GM23248 (cell line): Measurements from ENCODE around the gene CACNA1C. TPM values are rescaled to one million over a fixed set of nuclear protein-coding genes. Genes with fewer than 3 reads are reported as not detected.
A peak's percentile ranks its signal among the peaks of the same experiment; 100 is the strongest.

Source experiments
- DNase-seq: peaks from one replicate; pipeline ENCODE4 v3.0.0-alpha.2; 2015
- H2AFZ ChIP-seq: fragments of 200-600 bp; sonication (generic); 2 replicates; pipeline ENCODE4 v1.6.1; 2016; ENCODE audit warnings: antibody characterized with exemption
- H3F3A ChIP-seq: fragments of 200-600 bp; sonication (generic); 2 replicates; pipeline ENCODE4 v1.6.1; 2016; ENCODE audit warnings: mild to moderate bottlenecking, antibody characterized with exemption, mixed run types; ENCODE audit not compliant: insufficient read depth
- H3K27ac ChIP-seq: fragments of 200-600 bp; sonication (generic); 2 replicates; pipeline ENCODE4 v1.5.1; 2016; ENCODE audit warnings: mild to moderate bottlenecking
- H3K27me3 ChIP-seq: fragments of 200-600 bp; sonication (generic); replicated peaks from 2 replicates; pipeline ENCODE4 v1.6.1; 2016; ENCODE audit warnings: mild to moderate bottlenecking; ENCODE audit not compliant: insufficient read depth
- H3K36me3 ChIP-seq: fragments of 200-600 bp; sonication (generic); 2 replicates; pipeline ENCODE4 v1.6.1; 2016; ENCODE audit warnings: low read depth, mild to moderate bottlenecking
- H3K4me1 ChIP-seq: fragments of 200-600 bp; sonication (generic); 2 replicates; pipeline ENCODE4 v1.6.1; 2016; ENCODE audit warnings: mild to moderate bottlenecking; ENCODE audit not compliant: insufficient read depth
- H3K4me2 ChIP-seq: fragments of 200-600 bp; sonication (generic); one replicate; pipeline ENCODE4 v1.6.1; 2016; ENCODE audit warnings: mild to moderate bottlenecking; ENCODE audit not compliant: unreplicated experiment
- H3K4me3 ChIP-seq: fragments of 200-600 bp; sonication (generic); 2 replicates; pipeline ENCODE4 v1.5.1; 2016; ENCODE audit warnings: mild to moderate bottlenecking
- H3K79me2 ChIP-seq: fragments of 200-600 bp; sonication (generic); 2 replicates; pipeline ENCODE4 v1.6.1; 2016; ENCODE audit warnings: mild to moderate bottlenecking; ENCODE audit not compliant: insufficient read depth
- H3K9ac ChIP-seq: fragments of 200-600 bp; sonication (generic); 2 replicates; pipeline ENCODE4 v1.6.1; 2016; ENCODE audit warnings: mild to moderate bottlenecking
- H3K9me2 ChIP-seq: fragments of 200-600 bp; sonication (generic); 2 replicates; pipeline ENCODE4 v1.6.1; 2016; ENCODE audit warnings: mixed run types, mild to moderate bottlenecking, moderate library complexity; ENCODE audit not compliant: insufficient read depth
- H3K9me3 ChIP-seq: fragments of 200-600 bp; sonication (generic); one replicate; pipeline ENCODE4 v1.6.1; 2017; ENCODE audit warnings: low read depth
- H4K20me1 ChIP-seq: fragments of 200-600 bp; sonication (generic); 2 replicates; pipeline ENCODE4 v1.6.0; 2016; ENCODE audit not compliant: insufficient read depth
- EZH2 ChIP-seq: fragments of 200-600 bp; sonication (generic); IDR thresholded peaks from 2 replicates; pipeline ENCODE4 v1.6.1; 2018; ENCODE audit warnings: antibody characterized with exemption, mild to moderate bottlenecking; ENCODE audit not compliant: insufficient read depth, poor library complexity, severe bottlenecking
- EZH2phosphoT487 ChIP-seq: fragments of 200-600 bp; sonication (generic); IDR thresholded peaks from 2 replicates; pipeline ENCODE4 v1.6.1; 2018; ENCODE audit warnings: antibody characterized with exemption, moderate library complexity, mild to moderate bottlenecking, low read depth; ENCODE audit not compliant: insufficient read depth
- WGBS, 2 experiments: methylation state at CpG; one replicate each; pipeline ENCODE4 v1.1.6; 2015 to 2017; ENCODE audit warnings: low lambda C conversion rate in 2 of 2, low coverage in 1 of 2; ENCODE audit errors: missing lambda C conversion rate in 2 of 2; 5-methylcytosine and 5-hydroxymethylcytosine counted together
- in situ Hi-C: fragments of 300-500 bp; cut with MboI; formaldehyde crosslinking; loops from 2 replicates; pipeline ENCODE4 v1.15.0; 2020
- polyA plus RNA-seq: library from polyadenylated mRNA; unstranded; fragments of >200 nt; fragmentation: Nextera tagmentation; extraction: Ambion mirVana; gene quantifications from 2 replicates; pipeline ENCODE4 v1.2.1, GENCODE V29; 2016
- total RNA-seq: library from RNA; depleted of rRNA; stranded (reverse); fragments of >200 nt; shearing (Covaris generic); gene quantifications from 2 replicates; pipeline ENCODE4 v1.2.3, GENCODE V29; 2014

CACNA1C gene
- total and polyA plus RNA-seq, 2 experiments from 2014 or later: 4.9 to 11.5 TPM

DNA sequence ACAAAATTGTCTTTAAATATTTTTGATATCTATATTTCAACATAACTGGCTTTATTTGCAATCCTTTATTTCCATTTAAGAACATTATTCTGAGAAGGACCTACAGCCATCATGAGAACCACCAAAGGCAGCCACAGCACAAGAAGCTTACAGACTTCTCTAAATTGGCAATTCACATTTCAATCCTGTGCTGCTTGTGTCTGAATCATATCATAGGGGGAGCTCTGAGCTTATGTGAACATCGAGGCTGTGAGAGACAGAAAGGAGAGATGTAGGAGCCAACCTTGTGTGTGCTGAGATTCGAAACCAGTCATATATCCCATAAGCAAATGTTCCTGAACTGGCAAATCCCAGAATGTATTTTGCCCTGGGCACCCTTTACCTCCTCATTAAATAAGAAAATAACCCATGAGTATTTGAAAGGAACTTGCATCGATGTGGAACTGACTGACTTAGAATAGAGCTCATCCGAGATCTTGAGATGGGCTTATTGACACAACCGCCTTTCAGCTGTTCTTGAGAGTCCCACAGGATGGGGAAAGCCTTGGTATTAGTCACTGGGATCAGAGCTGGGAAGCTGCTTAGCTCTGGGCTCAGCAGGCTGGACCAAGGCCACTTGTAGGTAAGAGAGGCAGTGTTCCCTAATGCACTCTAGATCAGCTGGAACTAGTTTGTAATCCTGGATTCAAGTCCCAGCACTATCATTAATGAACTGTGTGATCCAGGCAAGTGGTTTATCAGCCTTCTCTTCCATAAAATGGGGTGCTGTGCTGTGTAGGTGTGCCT is 329.8 kb downstream of the CACNA1C start:
- H3K4me1 ChIP-seq: peaks cover 25% of the 10 kb centered on the region
- H3K79me2 ChIP-seq: 0 out of 2 replicates have a peak, but pooled peaks cover 9% of the 10 kb centered on the region
- TF ChIP-seq EZH2phosphoT487 (no peak), EZH2 (no peak)
- DNase-seq: peak; percentile 36
- no peak overlapping the region for H2AFZ ChIP-seq
- H3K4me2 ChIP-seq: no peak overlapping the region
- no peak overlapping the region for H3K27ac ChIP-seq
- H3F3A ChIP-seq: peaks cover 28% of the 10 kb centered on the region; the same call in 1 of the 2 replicates
- H3K9ac ChIP-seq: no peak overlapping the region
- H3K4me3 ChIP-seq: no peak overlapping the region
- no peaks in the 10 kb centered on the region for H3K9me2 ChIP-seq
- no peaks in the 10 kb centered on the region for H4K20me1 ChIP-seq
- in situ Hi-C loops: no loop called here
- H3K36me3 ChIP-seq: no peaks in the 10 kb centered on the region
- no peaks in the 10 kb centered on the region for H3K27me3 ChIP-seq
- 88 to 93% methylated on average over 5 of the region's 5 CpGs for WGBS, 2 experiments
- H3K9me3 ChIP-seq: no peaks in the 10 kb centered on the region

GRCh38 chr12:2383325-2384028 is 330.7 kb downstream of the CACNA1C start:
- H3K9me2 ChIP-seq: no peaks in the 10 kb centered on the region
- H3K9ac ChIP-seq: no peak overlapping the region
- no peaks in the 10 kb centered on the region for H3K36me3 ChIP-seq
- 0 out of 2 replicates have a peak, but pooled peaks cover 7% of the 10 kb centered on the region for H3K79me2 ChIP-seq
- H3K27ac ChIP-seq: no peak overlapping the region
- in situ Hi-C loops: no loop called here
- H3K4me1 ChIP-seq: peaks cover 25% of the 10 kb centered on the region
- no peak overlapping the region for H3K4me3 ChIP-seq
- 89 to 93% methylated on average over 10 of the region's 10 CpGs for WGBS, 2 experiments
- H3F3A ChIP-seq: peaks cover 28% of the 10 kb centered on the region; the same call in 1 of the 2 replicates
- no peak for DNase-seq
- no peak for TF ChIP-seq EZH2phosphoT487
- TF ChIP-seq EZH2: no peak
- no peaks in the 10 kb centered on the region for H3K9me3 ChIP-seq
- no peaks in the 10 kb centered on the region for H4K20me1 ChIP-seq
- H3K4me2 ChIP-seq: no peak overlapping the region
- no peak overlapping the region for H2AFZ ChIP-seq
- no peaks in the 10 kb centered on the region for H3K27me3 ChIP-seq

GRCh38 chr12:2384029-2384386 is 331.2 kb downstream of the CACNA1C start:
- no peak overlapping the region for H3K4me3 ChIP-seq
- no peak overlapping the region for H3K4me2 ChIP-seq
- no peak for DNase-seq
- H3K4me1 ChIP-seq: peaks cover 25% of the 10 kb centered on the region
- WGBS, 2 experiments: 98 to 99% methylated on average over 6 of the region's 6 CpGs
- no peaks in the 10 kb centered on the region for H4K20me1 ChIP-seq
- H3K9ac ChIP-seq: no peak overlapping the region
- H2AFZ ChIP-seq: no peak overlapping the region
- no peaks in the 10 kb centered on the region for H3K9me2 ChIP-seq
- no peak for TF ChIP-seq EZH2phosphoT487
- TF ChIP-seq EZH2: no peak
- H3K27ac ChIP-seq: no peak overlapping the region
- no peaks in the 10 kb centered on the region for H3K36me3 ChIP-seq
- no peaks in the 10 kb centered on the region for H3K27me3 ChIP-seq
- in situ Hi-C loops: no loop called here
- peaks cover 28% of the 10 kb centered on the region; the same call in 1 of the 2 replicates for H3F3A ChIP-seq
- 0 out of 2 replicates have a peak, but pooled peaks cover 7% of the 10 kb centered on the region for H3K79me2 ChIP-seq
- no peaks in the 10 kb centered on the region for H3K9me3 ChIP-seq

DNA sequence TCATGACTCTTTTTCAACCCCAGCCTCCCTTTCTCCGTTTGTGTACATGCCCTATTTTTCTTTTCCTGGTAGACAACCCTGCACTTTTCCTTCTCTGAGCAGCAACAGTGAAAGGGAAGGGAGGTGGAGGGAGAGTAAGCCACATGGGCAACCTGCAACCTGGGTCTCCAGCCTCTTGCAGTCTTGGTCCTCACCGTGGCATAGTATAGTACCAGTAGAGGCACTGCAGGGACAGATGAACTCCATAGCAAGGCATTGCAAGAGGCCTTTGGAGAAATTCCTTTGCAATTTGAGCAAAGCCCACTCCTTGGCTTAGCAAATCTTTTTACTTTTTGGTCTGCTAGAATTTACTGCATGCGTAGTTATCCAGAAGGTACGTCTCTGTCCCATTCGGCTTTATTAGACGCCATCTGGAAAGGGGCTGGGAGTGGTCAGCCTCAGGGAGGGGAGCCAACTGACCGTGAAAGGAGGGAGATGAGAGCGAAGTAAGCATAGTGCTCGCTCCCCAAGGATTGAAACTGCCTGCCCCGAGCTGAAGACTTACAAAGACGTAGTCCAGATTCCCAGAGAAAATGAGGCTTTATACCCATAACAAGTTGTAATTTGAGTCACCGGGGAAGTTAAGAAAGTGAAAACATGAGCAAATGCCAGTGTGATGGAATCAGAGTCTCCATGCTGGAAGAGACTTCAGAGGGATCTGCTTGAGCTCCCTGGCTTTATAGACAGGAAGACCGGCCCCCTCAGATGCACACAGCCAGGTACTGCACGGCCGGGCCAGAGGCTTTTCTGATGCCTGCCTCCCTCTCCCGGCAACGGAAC is 332.0 kb downstream of the CACNA1C start:
- Histone ChIP-seq H3K9me3 (no peaks in the 10 kb centered on the region), H3F3A (peaks cover 28% of the 10 kb centered on the region; the same call in 1 of the 2 replicates), H3K4me1 (peaks cover 32% of the 10 kb centered on the region), H3K9me2 (no peaks in the 10 kb centered on the region), H4K20me1 (no peaks in the 10 kb centered on the region), H2AFZ (0 out of 2 replicates have a peak overlapping the region, but pooled peaks have one; percentile 16), H3K27me3 (no peaks in the 10 kb centered on the region), H3K4me2 (peak overlapping the region; percentile 16), H3K27ac (peak overlapping the region; percentile 34), H3K79me2 (peaks cover 10% of the 10 kb centered on the region), H3K4me3 (peak overlapping the region; percentile 37; the same call in 1 of the 2 replicates), H3K36me3 (no peaks in the 10 kb centered on the region), H3K9ac (peak overlapping the region; percentile 41)
- in situ Hi-C loops: no loop called here
- no peak for TF ChIP-seq EZH2phosphoT487
- no peak for TF ChIP-seq EZH2
- peak; percentile 86 for DNase-seq
- 56 to 63% methylated on average over 16 to 17 of the region's 17 CpGs for WGBS, 2 experiments
